Activated naive CD8-positive, alpha-beta T cell treated with anti-CD3 and anti-CD28 coated beads, Interleukin-2, amount 50 U/mL, for 24 hours (primary cell): ENCODE data around the gene PAXX.
A peak's percentile ranks its signal among the peaks of the same experiment; 100 is the strongest.

ENCODE experiments used
- ATAC-seq: fragments of 150-1000 bp; cut with Tn5 transposase; one replicate; pipeline ENCODE4 v1.10.0; 2021
- DNase-seq: peaks from one replicate; pipeline ENCODE4 v3.0.0; 2021
- H3K27ac Mint-ChIP-seq: one replicate; pipeline ENCODE4 v1.8.0; 2021; ENCODE audit warnings: mild to moderate bottlenecking, mixed read lengths
- H3K27me3 Mint-ChIP-seq: one replicate; pipeline ENCODE4 v1.8.0; 2021; ENCODE audit warnings: mixed read lengths
- H3K36me3 Mint-ChIP-seq: one replicate; pipeline ENCODE4 v1.8.0; 2021; ENCODE audit warnings: low read depth, mixed read lengths
- H3K4me1 Mint-ChIP-seq: one replicate; pipeline ENCODE4 v1.8.0; 2021; ENCODE audit warnings: mixed read lengths
- H3K4me3 Mint-ChIP-seq: one replicate; pipeline ENCODE4 v1.8.0; 2021; ENCODE audit warnings: mild to moderate bottlenecking, moderate library complexity, mixed read lengths
- H3K9me3 Mint-ChIP-seq: one replicate; pipeline ENCODE4 v1.8.0; 2021; ENCODE audit warnings: mixed read lengths

PAXX gene

DNA sequence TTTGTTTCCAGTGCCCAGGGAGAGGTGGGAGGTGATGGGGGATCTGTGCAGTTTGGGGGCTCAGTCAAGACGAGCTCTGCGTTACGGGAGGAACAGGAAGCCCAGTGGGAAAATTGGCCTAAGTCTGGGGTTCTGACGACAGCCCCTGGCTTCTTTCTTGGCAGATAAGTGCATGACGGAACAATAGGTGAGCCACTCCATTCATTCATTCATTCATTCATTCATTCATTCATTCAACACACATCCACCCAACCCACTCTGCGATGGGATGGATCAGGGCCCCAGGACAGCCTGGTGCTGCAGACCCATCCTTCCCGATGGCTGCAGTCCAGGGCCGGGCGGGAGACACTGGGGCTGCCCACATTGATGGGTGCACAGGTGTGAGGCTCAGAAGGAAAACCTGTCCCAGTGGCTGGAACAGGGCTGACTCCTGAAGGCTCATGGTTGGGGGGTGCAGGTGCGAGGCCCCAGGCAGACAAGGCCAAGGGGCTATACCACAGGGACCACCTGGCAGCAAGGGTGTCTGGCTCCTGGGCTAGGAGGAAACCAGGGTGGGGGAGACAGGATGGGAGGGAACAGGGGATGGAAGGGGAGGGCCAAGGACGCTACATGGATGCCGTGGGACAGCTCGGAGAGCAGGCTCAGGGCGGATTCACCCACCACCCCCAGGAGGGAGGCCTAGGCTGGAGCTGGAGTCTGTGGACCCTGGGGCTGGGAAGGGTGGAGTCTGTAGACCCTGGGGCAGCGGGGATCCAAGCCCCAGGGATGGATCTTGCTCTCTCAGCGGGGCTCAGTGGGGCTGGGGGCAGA lies 11.3 kb upstream of the PAXX start:
- H3K4me1 Mint-ChIP-seq, result peaks cover 7% of the 10 kb centered on the region
- no peak overlapping the region for H3K27ac Mint-ChIP-seq
- ATAC-seq, result no peak
- H3K27me3 Mint-ChIP-seq, result peaks cover 19% of the 10 kb centered on the region
- DNase-seq, result no peak
- H3K36me3 Mint-ChIP-seq, result no peaks in the 10 kb centered on the region
- H3K9me3 Mint-ChIP-seq, result no peaks in the 10 kb centered on the region
- no peak overlapping the region for H3K4me3 Mint-ChIP-seq

- no peak for DNase-seq
- H3K27ac Mint-ChIP-seq, result no peak overlapping the region
- no peak for ATAC-seq
- no peaks in the 10 kb centered on the region for H3K9me3 Mint-ChIP-seq
- H3K27me3 Mint-ChIP-seq, result peaks cover 22% of the 10 kb centered on the region
- no peaks in the 10 kb centered on the region for H3K36me3 Mint-ChIP-seq
- H3K4me3 Mint-ChIP-seq, result no peak overlapping the region
- H3K4me1 Mint-ChIP-seq, result peaks cover 3% of the 10 kb centered on the region
Measured at GRCh38 chr9:136981588-136982231, 10.5 kb upstream of the PAXX start.

GRCh38 chr9:136982232-136983051 lies 9.8 kb upstream of the PAXX start, which contains the start of gene LCNL1:
Gene LCNL1 (plus strand): TSS chr9:136982993. CDS start chr9:136983587, 594 bp downstream.
- Mint-ChIP-seq H3K4me3 (no peak within 1 kb of the TSS), H3K27ac (no peak within 1 kb of the TSS), H3K36me3 (no peaks in the 10 kb centered on the region), H3K4me1 (peaks cover 3% of the 10 kb centered on the region), H3K9me3 (no peaks in the 10 kb centered on the region), H3K27me3 (peaks cover 25% of the 10 kb centered on the region)
- ATAC-seq (no peak), DNase-seq (no peak)

DNA sequence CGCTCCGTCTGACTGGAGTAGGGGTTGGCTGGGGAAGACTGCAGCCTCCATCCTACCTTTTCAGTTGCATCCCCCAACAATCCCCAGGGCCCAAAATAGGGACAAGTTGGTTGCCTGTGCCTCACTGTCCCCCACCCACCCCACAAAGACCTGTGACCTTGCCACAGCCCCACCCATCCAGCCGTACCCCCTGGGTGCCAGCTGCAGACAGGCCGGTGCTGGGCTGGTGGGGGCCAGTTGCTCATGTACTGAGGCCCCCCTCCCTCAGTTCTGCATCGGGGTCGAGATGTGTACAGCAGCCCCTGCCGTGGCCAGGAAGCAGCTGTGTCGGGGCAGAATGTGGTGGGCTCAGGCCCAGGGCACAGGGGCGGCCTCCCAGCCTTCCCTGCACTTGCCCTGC lies 9.1 kb upstream of the PAXX start:
- ATAC-seq, result no peak
- Mint-ChIP-seq H3K27ac (no peak overlapping the region), H3K4me3 (no peak overlapping the region), H3K27me3 (peaks cover 30% of the 10 kb centered on the region), H3K4me1 (peaks cover 3% of the 10 kb centered on the region), H3K9me3 (no peaks in the 10 kb centered on the region), H3K36me3 (no peaks in the 10 kb centered on the region)
- DNase-seq, result no peak

DNA sequence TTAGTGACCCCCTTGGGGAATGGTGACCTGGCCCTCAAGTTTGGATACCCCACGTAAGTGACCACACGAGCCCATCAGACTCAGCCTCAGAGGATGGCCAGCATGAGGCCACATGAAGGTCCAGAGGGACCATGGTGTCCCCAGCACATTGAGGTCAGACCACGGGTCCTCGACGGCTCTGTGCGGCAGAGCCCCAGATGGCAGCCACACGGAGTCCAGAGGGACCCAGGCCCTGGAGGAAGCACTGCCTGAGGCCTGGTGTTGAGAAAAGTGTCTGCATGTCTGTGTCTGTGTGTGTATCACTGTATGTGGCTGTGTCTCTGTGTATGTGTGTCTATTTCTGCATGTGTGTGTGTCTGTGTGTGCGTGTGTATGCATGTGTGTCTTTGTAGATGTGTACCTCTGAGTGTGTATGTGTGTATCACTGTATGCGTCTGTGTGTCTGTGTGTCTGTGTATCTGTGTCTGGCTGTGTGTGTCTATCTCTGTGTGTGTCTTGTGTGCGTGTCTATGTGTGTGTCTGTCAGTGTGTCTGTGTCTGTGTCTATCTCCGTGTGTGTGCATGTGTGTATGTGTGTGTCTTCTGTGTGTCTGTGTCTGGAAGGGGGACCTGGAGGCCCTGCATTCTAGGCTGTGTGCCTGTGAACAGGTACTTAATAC lies 8.4 kb upstream of the PAXX start:
- Mint-ChIP-seq H3K36me3 (no peaks in the 10 kb centered on the region), H3K9me3 (no peaks in the 10 kb centered on the region), H3K4me3 (no peak overlapping the region), H3K27me3 (peaks cover 30% of the 10 kb centered on the region), H3K4me1 (peaks cover 3% of the 10 kb centered on the region), H3K27ac (no peak overlapping the region)
- DNase-seq (no peak), ATAC-seq (no peak)

- DNase-seq (no peak), ATAC-seq (no peak)
- Mint-ChIP-seq H3K27me3 (peaks cover 30% of the 10 kb centered on the region), H3K27ac (no peak overlapping the region), H3K36me3 (no peaks in the 10 kb centered on the region), H3K4me3 (no peak overlapping the region), H3K4me1 (peaks cover 3% of the 10 kb centered on the region), H3K9me3 (no peaks in the 10 kb centered on the region)
Measured at GRCh38 chr9:136984464-136985026, 7.7 kb upstream of the PAXX start.

- H3K9me3 Mint-ChIP-seq, result no peaks in the 10 kb centered on the region
- no peaks in the 10 kb centered on the region for H3K36me3 Mint-ChIP-seq
- H3K27me3 Mint-ChIP-seq, result peaks cover 30% of the 10 kb centered on the region
- H3K4me1 Mint-ChIP-seq, result peaks cover 3% of the 10 kb centered on the region
- H3K27ac Mint-ChIP-seq, result no peak overlapping the region
- H3K4me3 Mint-ChIP-seq, result no peak overlapping the region
- ATAC-seq, result no peak
- no peak for DNase-seq
Measured at GRCh38 chr9:136985027-136985602, 7.1 kb upstream of the PAXX start.

DNA sequence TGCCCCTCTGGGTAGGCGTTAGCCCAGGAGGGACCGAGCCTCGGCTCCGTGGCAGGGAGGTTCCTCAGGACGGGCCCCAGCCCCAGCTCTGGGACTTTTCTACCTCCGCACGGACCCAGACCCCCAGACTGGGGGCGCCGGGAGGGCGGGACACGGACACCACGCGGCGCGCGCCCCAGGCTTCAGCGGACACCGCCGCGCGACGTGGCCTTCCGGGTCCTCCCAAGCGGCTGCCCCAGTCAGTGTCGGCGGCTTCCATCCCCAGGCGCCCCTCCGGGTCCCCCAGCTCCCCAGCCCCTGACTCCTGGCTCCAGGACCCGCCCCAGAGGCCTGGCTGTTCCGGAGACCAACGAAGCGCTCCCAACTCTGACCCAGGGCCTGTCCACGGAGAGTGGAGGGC lies 6.4 kb upstream of the PAXX start:
- Mint-ChIP-seq H3K27me3 (peaks cover 25% of the 10 kb centered on the region), H3K27ac (no peak overlapping the region), H3K4me3 (no peak overlapping the region), H3K9me3 (no peaks in the 10 kb centered on the region), H3K36me3 (no peaks in the 10 kb centered on the region), H3K4me1 (peaks cover 3% of the 10 kb centered on the region)
- no peak for DNase-seq
- no peak for ATAC-seq

DNA sequence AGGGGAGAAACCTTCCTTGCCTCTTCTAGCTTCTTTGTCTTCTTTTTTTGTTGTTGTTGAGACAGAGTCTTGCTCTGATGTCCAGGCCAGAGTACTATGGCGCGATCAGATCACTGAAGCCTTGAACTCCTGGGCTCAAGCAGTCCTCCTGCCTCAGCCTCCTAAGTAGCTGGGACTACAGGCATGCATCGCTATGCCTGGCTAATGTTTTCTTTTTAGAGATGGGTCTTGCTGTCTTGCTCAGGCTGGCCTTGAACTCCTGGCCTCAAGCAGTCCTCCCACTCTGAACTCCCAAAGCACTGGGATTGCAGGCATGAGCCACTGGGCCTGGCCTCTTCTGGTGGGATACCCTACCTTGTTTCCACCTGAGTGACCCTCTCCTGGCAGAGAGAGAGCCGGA lies 3.4 kb upstream of the PAXX start:
- no peak for ATAC-seq
- no peaks in the 10 kb centered on the region for H3K36me3 Mint-ChIP-seq
- DNase-seq, result no peak
- no peaks in the 10 kb centered on the region for H3K9me3 Mint-ChIP-seq
- peaks cover 15% of the 10 kb centered on the region for H3K4me1 Mint-ChIP-seq
- H3K4me3 Mint-ChIP-seq, result no peak overlapping the region
- H3K27ac Mint-ChIP-seq, result no peak overlapping the region
- H3K27me3 Mint-ChIP-seq, result peaks cover 17% of the 10 kb centered on the region

DNA sequence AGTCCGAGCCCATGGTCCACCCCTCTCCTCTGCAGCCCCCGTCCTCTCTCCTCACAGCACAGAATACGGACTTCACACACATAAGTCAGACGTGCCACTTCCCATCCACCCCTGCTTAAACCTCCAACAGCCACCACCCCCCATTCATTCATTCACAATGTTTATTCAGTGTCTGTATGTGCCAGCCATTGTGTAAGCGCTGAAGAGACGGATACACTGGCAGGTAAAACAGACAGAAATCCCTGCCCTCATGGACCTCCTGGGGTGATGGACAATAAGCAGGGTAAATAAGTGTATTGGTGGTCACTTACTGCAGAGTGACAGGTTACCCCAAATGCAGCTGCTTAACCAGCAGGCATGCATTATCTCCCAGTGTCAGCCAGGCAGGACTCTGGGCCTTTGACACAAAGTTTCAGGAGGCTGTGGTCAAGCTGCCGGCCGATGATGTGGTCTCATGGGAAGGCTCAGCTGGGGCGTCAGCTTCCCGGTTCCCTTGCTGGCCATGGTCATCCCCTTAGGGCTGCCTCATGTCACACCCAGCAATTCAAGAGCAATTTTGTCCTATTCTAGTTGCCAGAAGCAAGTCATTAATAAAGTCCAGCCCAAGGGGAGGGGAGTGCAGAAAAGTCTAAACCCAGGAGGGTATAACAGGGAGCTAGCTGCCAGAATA lies 1.8 kb upstream of the PAXX start:
- no peak for ATAC-seq
- no peaks in the 10 kb centered on the region for H3K36me3 Mint-ChIP-seq
- no peak overlapping the region for H3K4me3 Mint-ChIP-seq
- peaks cover 13% of the 10 kb centered on the region for H3K27me3 Mint-ChIP-seq
- H3K27ac Mint-ChIP-seq, result no peak overlapping the region
- H3K9me3 Mint-ChIP-seq, result no peaks in the 10 kb centered on the region
- peaks cover 14% of the 10 kb centered on the region for H3K4me1 Mint-ChIP-seq
- no peak for DNase-seq

DNA sequence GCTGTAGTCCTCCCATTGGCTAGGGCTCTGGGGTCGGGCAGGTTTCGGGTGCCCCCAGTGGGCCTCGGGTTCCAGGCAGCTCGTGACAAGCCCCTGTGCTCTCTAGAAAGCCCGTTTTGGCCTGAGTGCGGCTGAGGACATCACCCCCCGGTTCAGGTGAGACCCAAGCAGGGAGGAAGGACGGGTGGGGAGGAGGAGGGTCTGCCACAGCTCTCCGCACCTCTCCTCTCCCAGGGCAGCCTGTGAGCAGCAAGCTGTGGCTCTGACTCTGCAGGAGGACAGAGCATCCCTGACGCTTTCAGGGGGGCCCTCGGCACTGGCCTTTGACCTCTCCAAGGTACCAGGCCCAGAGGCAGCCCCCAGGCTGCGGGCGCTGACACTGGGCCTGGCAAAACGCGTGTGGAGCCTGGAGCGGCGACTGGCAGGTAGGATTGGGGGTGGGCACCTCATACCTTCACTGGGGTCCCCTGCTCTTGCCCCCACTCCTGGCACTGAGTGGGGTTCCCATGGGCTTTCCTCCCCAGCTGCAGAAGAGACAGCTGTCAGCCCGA lies 672 bp downstream of the PAXX start:
- H3K4me3 Mint-ChIP-seq, result peak overlapping the region; percentile 85
- H3K9me3 Mint-ChIP-seq, result no peaks in the 10 kb centered on the region
- ATAC-seq (no peak), DNase-seq (no peak)
- H3K27ac Mint-ChIP-seq, result peak overlapping the region; percentile 76
- H3K36me3 Mint-ChIP-seq, result no peaks in the 10 kb centered on the region
- peaks cover 5% of the 10 kb centered on the region for H3K27me3 Mint-ChIP-seq
- H3K4me1 Mint-ChIP-seq, result peaks cover 29% of the 10 kb centered on the region

- Mint-ChIP-seq H3K36me3 (no peaks in the 10 kb centered on the region), H3K27ac (no peak overlapping the region), H3K27me3 (peaks cover 5% of the 10 kb centered on the region), H3K9me3 (no peaks in the 10 kb centered on the region), H3K4me3 (peak overlapping the region; percentile 85), H3K4me1 (peaks cover 44% of the 10 kb centered on the region)
- ATAC-seq (no peak), DNase-seq (no peak)
Measured at GRCh38 chr9:136994180-136994887, 2.1 kb downstream of the PAXX start.

DNA sequence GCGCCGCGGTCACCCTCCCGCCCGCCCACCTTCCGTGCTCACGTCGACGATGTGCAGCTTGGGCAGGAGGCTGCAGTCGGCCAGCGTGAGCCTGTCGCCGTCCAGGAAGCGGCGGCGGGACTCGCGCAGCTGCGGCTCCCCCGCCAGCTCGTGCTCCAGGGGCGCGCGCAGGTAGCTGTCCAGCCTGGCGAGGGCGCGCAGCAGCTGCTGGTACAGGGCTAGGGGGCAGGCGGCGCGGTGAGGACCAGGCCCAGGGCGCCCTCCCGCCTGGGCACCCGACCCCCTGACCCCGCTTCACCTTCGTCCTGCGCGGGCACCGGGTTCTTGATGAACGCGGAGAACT lies 2.6 kb downstream of the PAXX start:
- ATAC-seq (no peak), DNase-seq (no peak)
- Mint-ChIP-seq H3K36me3 (no peaks in the 10 kb centered on the region), H3K27me3 (peaks cover 5% of the 10 kb centered on the region), H3K9me3 (no peaks in the 10 kb centered on the region), H3K27ac (no peak overlapping the region), H3K4me1 (peaks cover 49% of the 10 kb centered on the region), H3K4me3 (no peak overlapping the region)
